Hematopoietic multipotent progenitor cell treated with erythropoietin and hydrocortisone succinate and interleukin-3 and kit ligand, for 4 days (in vitro differentiated cells): ENCODE results near the gene ABTB2.
"Not testable (repeated sequence)": the region's sequence is repeated elsewhere in the genome, so short reads cannot be mapped to it uniquely, and the experiment has no call there.

Experiments
- DNase-seq: peaks from one replicate; pipeline ENCODE4 v3.0.0-alpha.2; 2015

Gene ABTB2

DNA sequence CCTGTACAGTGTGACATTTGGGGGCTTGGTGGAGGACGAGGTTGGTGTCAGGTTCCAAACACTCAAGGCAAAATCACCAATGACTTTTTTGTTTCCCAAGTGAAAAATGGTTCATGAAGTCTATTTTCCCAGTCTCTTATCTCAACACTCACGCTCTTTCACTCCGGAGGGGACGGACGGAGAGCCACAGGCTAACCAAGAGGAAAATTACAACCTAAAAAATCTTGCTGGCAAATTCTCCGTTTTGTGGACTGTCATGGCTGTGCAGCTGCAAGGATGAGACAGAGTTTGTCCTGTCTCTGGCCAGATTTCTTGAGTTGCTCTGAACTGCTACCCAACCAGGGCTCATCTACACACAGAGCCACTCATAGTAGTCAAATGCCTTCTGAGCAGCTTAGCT is 101.2 kb downstream of the ABTB2 start:
- DNase-seq: no peak

DNA sequence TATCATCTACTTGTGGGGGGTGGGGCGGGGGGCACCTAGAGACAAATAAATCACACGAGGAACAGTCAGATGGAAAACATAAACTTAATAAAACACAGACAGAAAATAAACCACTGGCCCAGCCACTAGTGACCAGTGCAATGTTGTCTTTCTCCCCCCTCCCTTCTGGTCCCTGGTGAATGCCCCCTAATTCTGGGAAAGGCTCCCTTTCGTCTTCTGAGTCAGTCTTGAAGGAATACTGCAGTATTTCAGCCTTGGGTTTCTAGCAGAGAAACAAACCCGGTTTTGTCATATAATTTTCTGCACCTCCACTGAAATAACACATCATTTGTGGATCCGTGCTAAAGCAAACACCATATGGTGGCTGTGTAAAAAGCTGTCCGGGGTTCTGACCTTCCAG is 101.7 kb downstream of the ABTB2 start:
- no peak for DNase-seq

DNA sequence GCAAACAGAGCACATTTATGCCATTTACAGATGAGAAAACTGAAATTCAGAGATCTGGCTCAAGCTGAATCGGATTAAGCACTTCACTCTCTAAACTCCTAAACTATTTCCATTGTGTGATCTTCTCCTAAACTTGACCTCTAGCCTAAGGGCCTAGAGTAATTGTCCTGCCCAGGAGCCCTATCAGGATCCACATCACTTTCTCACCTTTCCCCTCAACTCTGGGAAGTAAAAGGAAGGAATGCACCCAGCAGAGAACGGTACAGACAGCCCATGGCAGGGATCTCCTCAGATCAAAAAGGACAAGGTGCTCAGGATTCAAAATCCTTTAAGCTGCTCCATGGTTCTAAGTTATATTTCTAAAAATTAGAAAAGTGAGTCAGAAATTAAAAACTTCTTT is 102.7 kb downstream of the ABTB2 start:
- DNase-seq: no peak

DNA sequence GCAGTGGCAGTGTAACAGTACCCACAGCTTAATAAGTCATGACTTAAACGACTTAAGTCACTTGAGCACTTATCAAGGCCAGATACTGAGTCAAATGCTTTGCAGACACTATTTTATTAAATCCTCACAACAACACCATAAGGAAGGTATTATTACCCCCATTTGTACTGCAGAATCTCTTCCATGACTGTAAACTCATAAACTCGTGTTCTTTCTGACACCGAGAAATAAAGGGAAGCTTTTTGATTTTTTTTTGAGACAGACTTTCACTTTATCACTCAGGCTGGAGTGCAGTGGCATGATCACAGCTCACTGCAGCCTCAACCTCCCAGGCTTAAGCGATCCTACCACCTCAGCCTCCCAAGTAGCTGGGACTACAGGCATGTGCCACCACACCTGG is 103.8 kb downstream of the ABTB2 start:
- no peak for DNase-seq

DNA sequence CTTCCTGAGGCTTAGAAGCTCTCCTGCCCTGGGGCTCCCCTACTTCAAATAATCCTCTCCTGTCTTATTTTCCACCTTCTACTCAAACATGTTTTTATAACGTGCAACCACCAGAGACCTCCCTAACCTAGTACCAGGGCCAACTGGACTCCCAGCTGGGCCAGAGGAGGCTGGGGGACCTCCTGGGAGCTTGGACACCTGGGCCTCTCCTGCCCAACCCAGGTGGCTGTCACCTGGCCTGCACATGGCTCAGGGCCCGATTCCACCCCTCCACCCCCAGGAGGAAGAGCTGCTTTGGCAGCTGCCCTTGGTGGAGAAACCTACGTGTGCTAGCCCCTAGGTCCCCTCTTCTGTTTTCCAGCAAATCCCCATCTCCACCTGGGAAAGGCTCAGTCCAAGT is 105.2 kb downstream of the ABTB2 start:
- DNase-seq: no peak

DNA sequence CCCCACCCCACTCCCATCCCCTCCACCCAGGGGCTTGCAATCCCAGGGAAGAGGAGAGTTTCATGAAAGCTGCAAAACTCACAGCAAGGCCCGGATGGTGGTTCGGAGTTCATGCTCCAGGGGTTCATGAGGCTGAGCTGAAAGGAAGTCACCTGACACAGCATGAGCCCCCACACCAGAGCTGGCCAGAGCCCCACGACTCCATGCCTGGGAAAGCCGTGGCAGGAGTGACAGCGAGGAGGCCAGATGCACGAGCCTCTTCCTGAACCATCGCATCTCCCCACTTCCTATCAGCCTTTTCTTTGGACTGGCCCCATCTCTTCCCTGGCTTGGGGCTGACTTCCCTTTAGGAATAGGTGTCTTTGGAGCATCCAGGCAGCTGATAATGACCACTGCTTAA is 105.8 kb downstream of the ABTB2 start:
- no peak for DNase-seq

DNA sequence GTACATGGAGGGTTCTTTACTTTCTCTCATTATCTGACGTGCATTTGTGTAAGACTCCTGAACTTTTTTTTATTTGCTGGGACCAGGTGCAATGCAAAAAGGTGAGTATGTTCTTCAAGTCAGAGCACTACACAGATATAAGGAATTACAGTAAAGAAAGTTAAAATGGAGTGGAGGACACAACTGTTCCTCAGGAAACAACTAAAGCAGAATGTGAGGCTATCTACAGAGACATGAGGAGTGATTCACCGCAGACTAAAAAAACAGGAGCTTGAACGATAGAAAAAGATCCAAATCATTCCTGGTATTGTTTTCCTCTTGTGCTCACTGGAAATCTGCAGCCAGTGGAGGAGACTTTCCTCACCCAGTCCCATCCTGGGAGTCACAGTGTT is 106.2 kb downstream of the ABTB2 start:
- no peak for DNase-seq

DNA sequence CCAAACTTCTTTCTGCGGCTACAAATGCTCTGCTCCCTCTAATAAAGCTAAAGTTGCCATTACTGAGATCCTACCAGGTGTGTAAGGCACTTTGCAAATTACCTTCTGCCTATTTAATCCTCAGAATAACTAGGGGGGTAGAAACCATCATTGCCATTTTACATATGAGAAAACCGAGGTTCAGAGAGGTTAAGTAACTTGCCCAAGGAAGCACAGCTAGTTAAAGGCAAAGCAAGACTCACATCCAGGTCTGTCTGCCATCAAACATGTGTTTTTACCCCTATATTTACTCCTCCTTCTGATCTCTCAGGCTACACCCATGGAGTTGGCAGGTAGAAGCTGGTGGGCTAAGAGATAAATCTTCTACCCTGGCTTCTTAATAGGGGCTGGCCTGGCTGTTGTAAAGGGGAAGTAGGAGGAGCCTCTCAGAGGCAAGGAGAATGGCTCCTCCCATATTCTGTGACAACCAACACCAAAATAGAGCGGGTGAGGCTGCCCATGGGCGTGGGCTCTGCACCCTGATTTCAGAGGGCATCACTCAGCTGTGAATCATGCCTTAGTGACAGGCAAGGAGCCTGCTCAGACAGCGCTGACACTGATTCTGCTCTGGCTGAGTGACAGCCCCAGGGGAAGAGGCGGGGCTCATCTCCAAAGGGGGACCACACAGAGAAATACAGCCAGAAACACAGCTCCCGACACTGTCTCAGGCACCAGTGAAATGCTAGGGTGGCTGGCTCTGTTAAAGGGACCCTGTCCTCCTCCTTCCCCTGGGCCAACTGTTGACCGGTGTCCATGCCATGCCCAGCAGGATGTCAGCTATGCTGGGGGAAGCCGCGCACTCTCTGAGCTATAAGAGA is 106.8 kb downstream of the ABTB2 start:
- DNase-seq: peak; percentile 93

DNA sequence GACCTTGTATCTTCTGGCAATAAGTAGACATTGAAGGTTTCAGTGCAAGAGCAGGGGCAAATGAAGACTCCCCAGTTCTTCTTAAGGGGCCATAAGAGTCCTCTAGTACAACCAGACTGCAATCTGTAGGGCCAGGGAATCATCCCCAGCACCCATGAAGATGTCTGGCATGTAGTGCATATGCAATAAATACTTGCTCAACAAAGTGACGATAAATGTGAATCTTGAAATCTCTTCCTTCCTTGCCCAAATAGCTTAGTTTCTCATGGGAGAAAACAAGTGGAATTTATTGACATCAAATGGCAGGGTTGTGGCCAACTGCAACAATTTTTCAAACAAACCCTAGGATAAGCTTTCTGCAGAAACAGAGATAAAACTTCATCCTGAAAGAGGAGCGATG is 107.6 kb downstream of the ABTB2 start:
- DNase-seq: no peak

DNA sequence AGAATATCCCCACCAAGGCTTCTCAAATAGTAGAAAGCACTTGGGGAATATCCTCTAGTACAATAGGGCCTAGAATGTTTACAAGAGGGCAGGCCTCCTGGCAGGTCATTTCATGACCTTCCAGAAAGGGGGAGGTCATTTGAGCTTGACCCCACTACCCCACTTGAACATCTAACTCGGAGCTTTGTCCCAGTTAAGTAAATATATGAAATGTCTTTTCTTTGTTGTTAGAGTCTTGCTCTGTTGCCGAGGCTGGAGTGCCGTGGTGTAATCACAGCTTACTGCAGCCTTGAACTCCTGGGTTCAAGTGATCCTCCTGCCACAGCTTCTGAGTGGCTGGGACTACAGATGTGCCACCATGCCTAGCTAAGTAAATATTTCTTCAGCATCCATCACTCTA is 108.4 kb downstream of the ABTB2 start:
- DNase-seq: no peak

DNA sequence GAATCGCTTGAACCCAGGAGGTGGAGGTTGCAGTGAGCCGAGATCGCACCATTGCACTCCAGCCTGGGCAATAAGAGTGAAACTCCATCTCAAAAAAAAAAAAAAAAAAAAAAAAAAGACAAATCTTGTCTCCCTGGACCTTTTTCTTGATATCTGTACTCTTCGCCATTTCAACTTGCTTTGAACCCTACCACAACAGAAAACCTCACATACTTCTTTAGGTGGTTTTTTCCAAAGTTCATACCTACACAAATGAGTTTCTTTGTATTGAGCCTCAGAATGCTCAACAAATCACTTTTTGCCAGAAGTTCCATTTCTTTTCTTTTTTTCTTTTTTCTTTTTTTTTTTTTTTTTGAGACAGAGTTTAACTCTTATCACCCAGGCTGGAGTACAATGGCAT is 111.3 kb downstream of the ABTB2 start:
- DNase-seq: not testable (repeated sequence)

DNA sequence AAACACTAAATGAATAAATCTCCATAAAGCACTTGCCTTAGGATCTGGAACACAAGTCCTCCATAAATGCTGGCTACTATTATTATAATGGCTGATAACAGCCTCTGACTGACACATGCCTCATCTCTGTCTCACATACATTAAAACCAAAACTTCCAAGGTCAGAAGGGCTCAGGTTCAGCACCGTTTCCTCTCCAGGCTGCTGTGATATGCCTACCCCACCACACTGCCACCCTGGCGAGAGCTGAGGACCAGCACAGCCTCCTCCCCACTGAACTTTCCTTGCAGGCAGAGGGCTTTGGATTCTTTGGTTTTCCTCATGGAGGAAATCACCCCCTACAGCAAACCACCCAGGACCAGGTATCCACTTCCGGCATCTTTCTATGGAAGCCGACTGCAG is 112.8 kb downstream of the ABTB2 start:
- no peak for DNase-seq

DNA sequence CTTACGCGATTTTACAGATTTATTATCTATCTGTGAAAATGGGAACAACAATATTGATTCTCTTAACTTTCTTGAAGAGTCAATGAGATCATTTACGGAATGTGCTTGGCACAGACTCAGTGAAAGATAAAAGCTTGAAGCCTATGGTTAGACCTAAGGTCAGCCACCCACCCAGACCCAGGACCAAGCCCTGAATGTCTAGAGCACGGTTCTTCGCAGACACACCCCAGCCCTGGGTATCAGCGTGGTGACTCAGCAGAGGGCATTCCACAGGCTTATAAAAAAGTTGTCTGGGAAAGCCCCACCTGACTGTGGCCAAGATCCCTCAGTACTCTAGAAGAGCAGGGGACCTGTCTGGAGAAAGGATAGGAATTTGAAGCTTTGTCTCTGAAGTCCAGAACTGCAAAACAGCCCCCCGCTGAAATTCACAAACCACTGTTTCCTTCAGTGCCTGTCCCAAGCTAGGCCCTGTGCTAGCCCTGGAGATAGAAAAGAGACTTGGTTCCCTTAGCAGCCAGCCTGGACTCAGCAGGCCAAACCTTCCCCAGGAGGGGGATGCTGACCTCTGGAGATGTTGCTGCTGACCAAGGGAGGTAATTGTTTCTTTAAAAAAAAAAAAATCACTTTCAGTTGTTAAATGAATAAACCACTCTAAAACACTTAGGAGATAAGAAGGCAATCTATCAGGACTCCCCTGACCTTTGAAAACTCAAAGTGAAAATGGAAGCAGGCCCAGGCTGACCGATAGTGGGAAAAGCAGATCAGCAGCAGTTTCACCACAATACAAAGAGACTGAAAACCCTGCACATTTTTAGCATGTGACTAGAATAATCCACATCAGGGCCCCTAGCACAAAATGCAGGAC is 114.0 kb downstream of the ABTB2 start:
- peak; percentile 44 for DNase-seq

DNA sequence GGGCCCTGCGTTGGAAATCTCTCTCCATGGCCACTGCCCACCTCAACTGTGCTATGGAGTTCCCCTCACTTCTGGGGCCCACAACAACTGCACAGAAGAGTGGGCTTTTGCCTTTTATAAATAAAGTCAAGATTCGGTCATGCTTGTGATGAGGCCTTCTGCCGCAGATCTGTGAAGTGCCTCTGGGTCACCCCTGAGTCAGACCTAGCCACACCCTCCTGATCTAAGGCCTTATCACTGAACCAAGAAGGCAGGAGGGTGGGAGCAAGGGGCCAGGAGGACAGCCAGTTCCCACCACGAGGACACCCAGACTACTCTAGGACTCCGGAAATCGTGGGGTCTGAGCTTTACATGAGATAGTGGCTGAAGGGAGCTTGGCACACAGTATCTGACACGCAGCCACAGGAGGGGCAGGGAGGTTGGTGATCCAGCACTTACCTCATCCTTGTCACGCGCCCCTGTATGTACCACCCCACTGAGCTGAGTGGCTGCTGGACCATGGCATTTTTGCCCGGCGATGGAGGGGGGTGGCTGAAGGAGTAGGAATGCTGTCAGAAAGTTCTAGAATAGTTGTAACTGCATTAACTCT is 115.7 kb downstream of the ABTB2 start:
- peak; percentile 96 for DNase-seq

DNA sequence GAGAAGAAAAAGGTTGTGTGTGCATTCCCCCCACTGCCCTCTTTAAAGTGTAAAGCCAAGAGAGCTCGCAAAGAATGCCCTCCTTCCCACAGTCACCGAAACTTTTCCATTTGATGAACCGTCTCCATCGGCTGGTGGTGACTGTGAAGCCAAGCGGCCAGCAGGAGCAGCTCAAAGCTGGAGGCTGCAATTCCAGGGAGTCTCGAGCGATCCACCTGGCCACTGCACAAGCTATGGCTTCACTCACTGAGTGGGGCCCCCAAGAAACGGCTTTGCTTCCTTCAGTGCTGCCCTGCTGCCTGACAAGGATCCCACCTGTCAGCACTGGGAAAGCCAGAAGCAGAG is 117.7 kb downstream of the ABTB2 start:
- no peak for DNase-seq

DNA sequence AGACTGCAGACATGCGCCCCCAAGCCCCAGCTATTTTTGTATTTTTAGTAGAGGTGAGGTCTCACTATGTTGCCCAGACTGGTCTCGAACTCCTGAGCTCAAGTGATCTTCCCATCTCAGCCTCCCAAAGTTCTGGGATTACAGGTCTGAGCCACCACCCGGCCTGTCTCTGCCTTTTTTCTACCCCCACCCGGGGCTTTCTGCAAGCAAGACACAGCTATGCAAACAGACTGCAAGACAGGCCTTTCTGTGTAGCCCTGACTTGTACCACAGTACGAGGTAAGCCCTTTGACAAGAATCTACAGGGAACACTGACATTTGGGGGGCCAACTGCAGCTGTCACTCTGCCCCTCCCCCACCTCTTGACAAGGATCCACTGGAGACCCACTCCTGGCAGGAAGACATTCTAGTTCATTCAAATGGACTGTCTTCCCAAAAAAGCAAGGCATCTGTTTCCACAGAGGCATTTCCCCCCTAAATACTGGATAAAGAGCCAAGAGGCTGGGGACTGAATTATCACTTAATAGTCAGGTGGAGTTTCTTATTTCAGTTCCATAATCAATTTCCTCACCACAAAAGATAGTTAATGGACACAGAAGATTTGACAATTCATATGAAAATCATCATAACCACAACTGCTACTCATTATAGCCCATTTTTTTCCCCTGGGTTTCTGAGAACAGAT is 118.2 kb downstream of the ABTB2 start:
- DNase-seq: no peak

DNA sequence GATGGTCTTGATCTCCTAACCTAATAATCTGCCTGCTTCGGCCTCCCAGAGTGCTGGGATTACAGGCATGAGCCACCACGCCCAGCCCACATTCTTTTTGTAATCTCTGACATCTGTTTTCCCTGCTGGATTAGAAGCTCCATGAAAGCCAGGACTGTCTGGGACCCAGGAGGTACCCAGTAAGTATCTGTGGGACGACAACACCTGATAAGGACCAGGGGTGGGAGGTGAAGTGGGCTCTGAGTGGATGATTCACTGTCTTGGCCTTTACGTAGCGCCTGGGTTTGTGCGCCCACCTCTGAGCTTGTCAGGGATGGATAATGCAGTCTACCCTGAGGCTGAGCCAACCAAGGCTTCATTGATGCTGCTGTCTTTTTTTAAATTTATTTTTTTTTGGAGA is 118.8 kb downstream of the ABTB2 start:
- DNase-seq: no peak

DNA sequence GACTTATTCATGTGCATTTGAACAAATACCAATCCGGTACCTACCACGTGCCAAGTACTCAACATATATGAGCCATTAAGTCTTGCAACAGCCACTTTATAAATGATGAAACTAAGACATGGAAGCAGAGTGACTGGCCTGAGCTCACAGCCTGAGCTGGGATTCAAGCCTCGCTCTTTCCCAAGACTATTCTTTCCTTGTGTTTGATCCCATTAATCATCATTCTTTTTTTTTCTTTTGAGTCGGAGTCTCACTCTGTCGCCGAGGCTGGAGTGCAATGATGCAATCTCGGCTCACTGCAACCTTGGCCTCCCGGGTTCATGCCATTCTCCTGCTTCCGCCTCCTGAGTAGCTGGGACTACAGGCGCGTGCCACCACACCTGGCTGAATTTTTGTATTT is 119.3 kb downstream of the ABTB2 start:
- DNase-seq: no peak

DNA sequence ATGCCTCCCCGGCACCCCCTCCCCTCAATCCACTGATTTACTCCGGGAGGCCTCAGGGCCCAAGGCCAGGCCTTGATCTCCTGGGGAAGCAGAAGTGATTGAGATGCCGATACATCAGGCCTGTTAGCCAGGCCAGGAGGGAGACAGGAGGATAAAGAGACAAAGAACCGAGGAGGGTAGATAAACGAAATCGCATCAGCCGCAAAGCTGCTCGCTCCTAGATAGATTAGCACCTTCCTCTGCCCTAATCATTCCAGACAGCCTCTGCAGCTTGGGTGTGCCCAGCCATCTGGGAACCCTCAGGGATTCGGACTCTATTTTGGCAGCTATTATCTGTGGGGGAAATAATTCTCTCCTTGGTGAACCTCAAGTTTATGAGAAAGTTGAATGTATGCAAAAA is 121.2 kb downstream of the ABTB2 start:
- peak; percentile 86 for DNase-seq

DNA sequence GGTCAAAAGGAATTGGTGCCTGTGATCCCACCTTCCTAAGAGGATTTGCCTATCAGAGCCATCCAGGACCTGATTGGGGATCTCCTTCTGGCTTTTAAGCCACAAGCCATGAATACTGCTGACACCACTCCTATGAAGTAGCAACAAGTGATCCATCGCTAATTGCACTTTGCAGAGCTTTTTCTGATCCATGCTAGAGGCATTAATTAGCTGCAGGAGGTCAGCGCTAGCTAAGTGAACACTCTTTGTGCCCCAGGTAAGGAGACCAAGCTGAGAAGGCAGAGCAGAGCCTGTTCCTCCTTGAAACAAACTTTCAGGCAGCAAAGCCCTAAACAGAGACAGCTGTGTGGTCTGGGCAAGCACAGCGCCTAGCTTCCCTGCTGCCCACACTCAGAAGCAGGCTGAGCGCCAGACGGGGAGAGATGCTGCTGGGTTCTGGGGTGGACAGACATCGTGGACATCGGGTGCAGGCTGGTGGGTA is 122.2 kb downstream of the ABTB2 start:
- no peak for DNase-seq

DNA sequence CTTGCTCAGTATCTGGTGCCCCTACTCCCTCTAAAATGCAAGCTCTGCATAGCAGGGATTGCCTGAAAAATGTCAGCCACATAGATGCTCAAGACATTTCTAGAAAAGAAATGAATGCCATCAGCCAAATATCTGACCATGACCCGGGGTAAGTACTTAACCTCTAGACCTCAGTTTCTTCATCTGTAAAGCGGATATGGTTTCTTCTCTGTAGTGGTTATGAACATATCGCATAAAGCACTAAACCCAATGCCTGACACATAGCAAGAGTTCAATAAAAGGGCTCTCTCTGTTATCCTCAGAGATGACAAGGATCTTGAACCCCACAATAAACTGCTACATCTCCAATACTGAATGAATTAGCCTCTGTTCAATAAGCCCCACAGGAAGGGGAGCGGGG is 122.6 kb downstream of the ABTB2 start:
- DNase-seq: no peak

DNA sequence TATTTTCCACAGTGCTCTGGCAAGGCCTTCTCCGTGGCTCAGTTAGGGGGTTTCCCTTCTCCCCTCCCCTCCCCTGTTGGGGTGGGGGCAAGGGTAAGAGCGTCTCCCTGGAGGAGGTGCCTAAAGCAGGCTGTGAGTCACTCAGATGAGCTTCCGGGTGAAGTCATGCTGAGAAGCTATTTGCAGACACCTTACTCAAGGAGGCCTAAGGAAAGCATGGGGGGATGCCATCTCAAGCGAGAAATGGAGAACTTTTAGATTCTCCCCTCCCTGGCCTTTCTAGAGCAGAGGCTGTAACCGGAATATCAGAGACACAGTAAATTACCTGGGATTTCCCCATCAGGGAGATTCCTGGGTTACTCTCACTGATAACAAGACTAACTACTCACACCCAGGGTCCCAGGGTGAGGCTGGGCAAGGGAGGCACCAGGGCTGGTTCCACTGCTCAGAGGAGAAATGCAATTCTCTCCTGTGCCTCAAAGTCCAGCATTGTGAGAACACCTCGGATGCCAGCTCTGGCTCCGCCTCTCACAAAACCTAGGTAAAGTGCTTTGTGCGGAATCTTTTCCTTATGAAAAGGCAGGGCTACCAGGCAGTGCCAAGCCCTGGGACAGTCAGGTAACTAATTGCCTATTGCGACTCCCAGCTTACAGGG is 123.6 kb downstream of the ABTB2 start:
- DNase-seq: peak; percentile 59

DNA sequence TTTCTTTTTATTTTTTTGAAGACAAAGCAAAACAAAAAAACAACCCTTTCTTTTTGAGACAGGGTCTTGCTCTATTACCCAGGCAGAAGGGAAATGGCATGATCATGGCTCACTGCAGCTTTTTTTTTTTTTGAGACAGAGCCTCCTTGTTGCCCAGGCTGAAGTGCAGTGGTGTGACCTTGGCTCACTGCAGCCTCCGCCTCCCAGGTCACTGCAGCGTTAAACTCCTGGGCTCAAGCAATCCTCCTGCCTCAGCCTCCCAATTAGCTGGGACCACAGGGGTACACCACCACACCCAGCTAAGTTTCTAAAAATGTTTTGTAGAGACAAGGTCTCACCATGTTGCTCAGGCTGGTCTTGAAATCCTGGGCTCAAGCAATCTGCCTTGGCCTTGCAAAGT is 124.6 kb downstream of the ABTB2 start:
- DNase-seq: no peak
